Upper lobe of left lung (tissue), 4 donors: ENCODE measurements around the gene MFAP4.

ENCODE experiments used
- POLR2AphosphoS5 ChIP-seq, 2 donors: sonication (generic); formaldehyde crosslinking; IDR thresholded peaks; one replicate each; pipeline ENCODE4 v1.5.1; 2017; ENCODE audit warnings: antibody characterized with exemption in 2 of 2
- TF ChIP-seq, protein P1 (sequence below), 6 experiments: fragments of 450-650 bp in 4 of 6; fragments of 200-600 bp in 2 of 6; sonication (generic) in 2 of 6; IDR thresholded peaks; one replicate each; pipeline ENCODE4 v1.5.1; 2016 to 2019; ENCODE audit warnings: antibody characterized with exemption in 6 of 6

DNA sequence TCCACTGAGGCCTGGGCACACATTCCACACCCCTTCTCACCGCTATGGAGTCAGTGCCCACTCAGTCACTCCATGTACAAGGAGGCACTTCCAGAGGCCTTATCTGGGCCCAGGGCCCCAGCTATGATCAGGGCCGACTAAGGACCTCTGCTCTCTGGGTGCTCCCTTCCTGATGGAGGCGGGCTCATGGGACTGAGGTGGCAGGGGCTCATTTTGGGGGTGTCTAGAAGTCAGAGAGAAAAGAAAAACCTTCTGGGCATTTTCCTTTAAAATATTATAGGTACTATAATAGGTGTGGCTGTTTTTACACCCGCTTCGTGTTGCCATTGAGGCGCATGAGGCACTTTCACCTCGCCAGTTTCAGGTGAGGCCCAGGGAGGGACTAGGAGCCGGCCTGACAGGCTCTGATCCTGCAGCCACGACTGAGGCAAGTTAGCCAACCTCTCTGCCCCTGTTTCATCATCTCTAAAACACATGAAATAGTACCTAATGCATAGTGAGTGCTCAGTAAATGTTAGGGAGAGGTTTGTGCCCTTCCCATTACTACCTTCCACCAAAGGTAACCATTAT lies 38.8 kb downstream of the MFAP4 start:
- TF ChIP-seq, protein P1, sequence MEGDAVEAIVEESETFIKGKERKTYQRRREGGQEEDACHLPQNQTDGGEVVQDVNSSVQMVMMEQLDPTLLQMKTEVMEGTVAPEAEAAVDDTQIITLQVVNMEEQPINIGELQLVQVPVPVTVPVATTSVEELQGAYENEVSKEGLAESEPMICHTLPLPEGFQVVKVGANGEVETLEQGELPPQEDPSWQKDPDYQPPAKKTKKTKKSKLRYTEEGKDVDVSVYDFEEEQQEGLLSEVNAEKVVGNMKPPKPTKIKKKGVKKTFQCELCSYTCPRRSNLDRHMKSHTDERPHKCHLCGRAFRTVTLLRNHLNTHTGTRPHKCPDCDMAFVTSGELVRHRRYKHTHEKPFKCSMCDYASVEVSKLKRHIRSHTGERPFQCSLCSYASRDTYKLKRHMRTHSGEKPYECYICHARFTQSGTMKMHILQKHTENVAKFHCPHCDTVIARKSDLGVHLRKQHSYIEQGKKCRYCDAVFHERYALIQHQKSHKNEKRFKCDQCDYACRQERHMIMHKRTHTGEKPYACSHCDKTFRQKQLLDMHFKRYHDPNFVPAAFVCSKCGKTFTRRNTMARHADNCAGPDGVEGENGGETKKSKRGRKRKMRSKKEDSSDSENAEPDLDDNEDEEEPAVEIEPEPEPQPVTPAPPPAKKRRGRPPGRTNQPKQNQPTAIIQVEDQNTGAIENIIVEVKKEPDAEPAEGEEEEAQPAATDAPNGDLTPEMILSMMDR (IDR thresholded peaks at IDR 0.05), result no peak
- TF ChIP-seq POLR2AphosphoS5 (IDR thresholded peaks at IDR 0.05), result no peak
